HG02759 (cell line): ENCODE results near the gene TPM4.

Experiments
- ATAC-seq: cut with Tn5 transposase; IDR thresholded peaks from one replicate; pipeline ENCODE4 v1.9.1; 2021; ENCODE audit warnings: mild to moderate bottlenecking, moderate library complexity; ENCODE audit not compliant: unreplicated experiment

Gene TPM4

DNA sequence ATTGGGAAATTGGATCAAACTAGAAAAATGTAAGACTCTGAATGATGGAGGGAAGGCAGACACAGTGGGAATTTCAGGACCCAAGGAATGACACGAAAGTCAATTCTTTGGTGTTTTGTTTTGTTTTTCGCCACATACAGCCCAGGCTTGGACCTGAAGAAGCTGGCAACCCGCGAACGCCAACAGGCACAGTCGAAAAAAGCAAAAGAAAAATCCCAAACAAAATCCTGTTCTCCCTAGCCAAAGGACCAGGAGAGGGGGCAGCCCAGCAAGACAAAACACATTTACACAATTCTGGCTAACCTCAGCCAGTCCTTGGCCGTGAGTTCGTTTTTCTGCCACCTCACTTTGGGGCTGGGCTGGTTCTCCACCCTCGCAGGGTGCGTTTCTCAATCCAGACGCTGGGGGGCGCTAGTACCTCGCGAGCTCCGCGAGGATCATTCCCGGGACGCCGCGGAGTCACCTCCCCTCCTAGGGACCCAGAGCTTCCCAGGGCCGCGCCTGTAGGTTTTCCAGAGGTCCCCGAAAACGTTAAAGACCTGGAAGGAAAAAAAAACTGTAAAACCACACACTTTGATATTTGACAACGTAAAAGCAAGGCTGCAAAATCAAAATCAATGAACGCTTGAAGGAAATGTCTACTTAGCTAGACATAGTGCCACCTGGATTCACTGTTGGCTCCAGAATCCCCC, 34.9 kb upstream of the TPM4 start:
- ATAC-seq = no peak

DNA sequence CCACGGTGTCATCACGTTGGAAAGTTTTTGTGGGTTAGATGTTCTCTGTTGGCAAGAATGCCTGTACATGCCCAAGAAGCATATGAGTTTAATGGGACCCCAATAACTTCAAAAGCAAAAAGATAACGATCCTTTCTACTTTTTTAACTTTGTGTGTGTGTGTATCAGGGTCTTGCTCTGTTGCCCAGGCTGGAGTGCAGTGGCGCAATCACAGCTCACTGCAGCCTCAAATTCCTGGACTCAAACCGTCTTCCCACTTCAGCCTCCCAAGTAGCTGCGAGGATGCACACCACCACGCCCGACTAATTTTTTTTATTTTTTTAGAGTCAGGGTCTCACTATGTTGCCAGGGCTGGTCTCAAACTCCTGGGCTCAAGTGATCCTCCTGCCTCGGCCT, 34.3 kb upstream of the TPM4 start:
- ATAC-seq = no peak

DNA sequence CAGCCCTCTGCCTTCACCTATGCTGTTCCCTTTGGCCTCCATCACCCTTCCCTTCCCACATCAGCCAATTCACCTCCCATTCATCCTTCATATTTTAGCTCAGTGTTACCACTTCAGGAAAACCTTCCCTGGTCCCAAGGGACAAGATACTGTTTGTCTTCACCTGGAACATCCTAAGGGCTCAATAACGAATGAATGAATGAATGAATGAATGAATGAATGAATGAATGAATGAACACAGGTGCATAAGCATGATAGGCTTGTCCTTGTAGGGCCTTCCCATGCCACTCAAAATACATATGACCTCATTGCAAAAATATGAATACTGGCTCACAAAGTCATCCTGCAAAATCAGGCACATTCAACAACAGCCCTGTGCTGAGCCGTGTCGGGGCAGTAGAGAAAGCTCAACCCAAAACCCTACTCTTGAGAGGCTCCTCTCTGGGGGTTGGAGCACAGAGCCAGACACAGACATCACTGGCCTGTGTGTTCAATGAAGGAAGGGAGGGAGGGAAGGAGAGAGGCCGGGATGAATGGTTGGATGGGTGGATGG, 33.7 kb upstream of the TPM4 start:
- no peak for ATAC-seq

DNA sequence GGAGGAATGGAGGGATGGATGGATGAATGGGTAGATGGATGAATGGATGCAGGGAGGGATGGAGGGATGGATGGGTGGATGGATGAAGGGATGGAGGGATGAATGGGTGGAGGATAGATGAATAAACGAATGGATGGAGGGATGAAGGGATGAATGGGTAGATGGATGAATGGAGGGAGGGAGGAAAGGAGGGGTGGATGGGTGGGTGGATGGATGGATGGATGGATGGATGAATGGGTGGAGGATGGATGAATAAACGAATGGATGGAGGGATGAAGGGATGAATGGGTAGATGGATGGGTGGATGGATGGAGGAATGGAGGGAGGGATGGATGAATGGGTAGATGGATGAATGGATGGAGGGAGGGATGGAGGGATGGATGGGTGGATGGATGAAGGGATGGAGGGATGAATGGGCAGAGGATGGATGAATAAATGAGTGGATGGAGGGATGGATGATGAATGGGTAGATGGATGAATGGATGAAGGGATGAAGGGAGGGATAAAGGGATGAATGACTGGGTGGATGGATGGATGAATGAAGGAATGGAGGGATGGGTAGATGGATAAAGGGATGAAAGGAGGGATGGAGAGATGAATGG, 33.0 kb upstream of the TPM4 start:
- ATAC-seq = no peak

DNA sequence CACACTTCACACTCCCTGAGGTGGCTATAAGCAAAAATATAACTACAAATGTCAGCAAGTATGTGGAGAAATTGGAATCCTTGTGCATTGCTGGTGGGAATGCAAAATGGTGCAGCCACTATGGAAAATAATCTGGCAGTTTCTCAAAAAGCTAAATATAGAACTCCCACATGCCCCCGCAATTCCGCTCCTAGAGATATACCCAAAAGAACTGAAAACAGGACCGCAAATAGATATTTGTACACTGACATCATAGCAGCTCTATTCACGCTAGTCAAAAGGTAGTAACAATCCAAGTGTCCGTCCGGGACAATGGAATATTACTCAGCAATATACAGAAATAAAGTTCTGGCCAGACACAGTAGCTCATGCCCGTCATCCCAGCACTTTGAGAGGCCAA, 31.5 kb upstream of the TPM4 start:
- no peak for ATAC-seq

DNA sequence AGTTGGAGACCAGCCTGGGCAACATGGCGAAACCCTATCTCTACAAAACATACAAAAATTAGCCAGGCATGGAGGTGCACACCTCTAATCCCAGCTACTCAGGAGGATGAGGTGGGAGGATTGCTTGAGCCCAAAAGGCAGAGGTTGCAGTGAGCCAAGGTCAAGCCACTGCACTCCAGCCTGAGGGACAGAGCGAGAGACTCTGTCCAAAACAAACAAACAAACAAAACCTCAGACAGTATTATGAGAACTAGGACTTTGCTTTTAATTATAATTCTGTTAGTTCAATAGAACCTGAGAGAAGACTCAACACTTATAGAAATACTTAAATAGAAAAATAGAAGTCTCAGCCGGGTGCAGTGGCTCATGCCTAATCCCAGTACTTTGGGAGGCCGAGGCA, 31.1 kb upstream of the TPM4 start:
- no peak for ATAC-seq

DNA sequence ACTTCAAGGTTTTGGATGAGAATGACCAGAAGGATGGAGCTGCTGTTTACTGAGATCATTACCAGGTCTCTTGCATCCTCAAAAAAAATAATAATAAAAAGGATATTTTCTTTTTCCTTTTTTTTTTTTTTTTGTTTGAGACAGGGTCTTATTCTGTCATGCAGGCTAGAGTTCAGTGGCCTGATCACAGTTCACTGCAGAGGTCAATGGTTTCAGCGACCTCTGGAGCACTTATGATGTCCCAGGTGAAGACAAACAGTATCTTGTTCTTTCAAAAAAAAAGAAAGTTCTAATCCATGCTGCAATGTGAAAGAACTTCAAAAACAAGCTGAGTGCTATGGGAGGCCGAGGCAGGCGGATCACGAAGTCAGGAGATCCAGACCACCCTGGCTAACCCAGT, 30.4 kb upstream of the TPM4 start:
- no peak for ATAC-seq

DNA sequence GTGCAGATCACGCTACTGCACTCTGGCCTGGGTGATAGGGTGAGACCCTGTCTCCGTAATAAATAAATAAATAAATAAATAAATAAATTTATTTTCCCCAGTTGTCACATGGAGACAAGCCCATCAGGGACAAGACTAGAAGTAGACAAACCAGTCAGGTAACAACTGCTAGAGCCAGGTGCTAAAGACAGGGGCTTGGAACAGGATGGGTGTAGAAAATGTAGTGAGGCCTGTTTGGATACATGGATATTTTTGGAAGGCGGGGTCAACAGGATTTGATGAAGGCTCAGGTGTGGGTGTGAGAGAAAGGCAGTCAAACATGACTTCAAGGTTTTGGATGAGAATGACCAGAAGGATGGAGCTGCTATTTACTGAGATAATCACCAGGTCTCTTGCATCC, 27.7 kb upstream of the TPM4 start:
- ATAC-seq = no peak

DNA sequence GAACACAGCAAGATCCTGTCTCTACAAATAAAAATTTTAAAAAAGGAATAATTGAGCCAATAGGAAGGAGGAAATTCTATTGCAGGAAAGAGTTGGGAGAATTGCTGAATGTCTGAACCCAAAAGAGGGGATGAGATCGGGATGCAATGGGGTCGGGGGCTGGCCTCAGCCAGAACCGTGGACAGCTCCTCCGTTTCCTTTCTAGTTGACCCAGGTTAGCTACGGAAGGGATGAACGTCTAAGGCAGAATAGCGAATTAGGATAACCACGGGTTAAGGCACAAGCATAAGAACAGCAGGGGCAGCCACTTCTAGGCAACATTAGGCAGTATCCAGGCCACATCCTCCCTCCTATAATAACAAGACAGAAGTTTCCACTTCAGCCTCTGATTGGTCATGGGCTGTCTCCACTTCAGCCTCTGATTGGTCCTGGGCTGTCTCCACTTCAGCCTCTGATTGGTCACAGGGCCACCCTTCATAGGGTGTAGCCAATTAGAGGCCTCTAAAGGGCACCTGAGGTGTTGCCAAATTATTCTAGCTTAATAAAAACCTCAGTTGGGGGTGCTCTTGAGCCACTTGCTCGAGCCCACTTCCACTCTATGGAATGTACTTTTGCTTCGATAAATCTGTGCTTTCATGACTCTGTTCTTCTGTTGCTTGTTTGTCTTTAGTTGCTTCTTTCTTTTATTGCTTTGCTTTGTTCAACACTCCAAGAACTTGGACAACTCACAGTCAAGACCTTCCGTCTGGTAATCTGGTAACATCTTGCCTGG, 24.9 kb upstream of the TPM4 start:
- no peak for ATAC-seq

DNA sequence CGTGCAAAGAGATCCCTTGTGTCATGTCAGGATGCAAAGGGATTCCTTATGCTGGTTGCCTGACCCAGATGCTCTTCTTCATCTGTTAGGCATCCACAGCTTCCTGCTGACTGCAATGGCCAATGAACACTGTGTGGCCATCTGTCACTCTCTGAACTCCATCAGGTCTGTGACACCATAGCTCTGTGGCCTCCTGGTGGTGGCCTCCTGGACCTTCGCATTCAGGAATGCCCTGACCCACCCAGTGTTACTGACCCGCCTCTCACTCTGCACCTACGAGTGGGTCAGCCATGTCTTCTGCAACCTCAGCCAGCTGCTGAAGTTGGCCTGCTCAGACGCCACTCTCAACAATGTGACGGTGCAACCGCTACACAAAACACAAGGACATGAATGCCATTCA, 23.9 kb upstream of the TPM4 start:
- ATAC-seq = no peak

DNA sequence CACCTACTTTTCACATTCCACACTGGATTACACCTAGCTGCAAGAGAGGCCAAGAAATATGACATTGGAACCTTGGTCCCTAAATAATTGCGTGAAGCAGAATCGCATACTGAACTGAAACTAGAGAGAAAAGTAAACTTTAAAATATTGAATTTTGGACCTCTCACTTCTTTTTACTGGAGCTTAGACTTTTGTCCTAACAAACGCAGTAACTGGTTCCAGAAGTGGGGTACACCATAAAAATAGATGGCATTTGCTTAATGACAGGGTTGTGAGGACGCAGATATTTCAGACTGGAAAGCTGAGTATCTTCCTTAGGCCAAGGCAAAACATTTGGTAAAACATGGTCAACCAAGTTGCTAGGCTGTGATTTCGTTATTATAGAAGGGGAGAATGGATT, 19.2 kb upstream of the TPM4 start:
- ATAC-seq = no peak

DNA sequence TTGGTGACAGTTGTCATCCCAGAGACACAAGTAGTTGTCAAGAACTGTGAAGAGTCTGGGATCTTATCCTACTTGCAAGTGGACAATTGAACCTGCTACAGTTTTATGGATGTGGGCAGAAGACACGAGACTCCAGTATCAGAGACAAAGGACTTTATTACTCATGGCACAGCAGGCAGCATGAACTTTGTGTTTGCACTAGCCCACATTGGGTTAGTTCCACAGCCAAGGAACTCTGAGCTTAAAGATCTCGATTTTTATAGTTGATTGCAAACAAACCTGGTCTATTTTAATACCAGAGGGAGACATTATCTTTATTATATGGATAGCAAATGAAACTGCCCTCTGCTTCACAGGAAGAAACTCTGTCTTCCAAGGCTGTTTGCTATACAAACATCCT, 16.0 kb upstream of the TPM4 start:
- ATAC-seq = no peak

DNA sequence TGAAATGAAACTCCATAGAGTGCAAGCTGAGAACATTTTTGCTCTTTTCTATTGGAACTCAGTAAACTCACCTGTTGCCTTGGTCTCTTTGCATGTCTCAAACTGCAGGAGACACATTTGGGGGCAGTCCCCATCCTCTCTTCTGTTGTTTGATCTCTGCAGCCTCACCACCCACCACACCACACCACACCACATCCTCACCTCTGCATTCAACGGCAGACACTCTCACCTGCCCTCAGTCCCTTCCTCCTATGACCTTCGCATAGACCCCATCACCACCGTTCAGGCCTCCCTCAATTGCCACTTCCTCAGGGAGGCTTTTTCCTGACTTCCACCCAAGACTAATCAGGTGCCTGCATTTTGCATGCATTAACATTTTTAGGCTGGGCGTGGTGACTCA, 14.4 kb upstream of the TPM4 start:
- no peak for ATAC-seq

DNA sequence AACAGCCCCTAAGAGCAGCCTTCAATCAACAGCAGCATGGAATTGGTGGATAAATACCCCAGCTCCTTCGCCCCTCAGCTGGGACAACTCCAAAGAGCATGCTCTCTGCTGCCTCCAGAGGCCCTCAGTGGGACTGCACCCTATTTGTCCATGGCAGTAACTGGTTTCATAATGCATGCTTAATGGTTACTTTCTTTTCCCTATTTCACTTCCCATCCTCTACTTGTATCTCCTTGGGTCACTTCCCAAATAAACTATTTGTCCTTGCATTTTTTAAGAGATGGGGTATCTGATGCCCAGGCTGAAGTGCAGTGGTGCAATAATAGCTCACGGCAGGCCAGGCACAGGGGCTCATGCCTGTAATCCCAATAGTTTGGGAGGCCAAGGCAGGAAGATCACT, 13.5 kb upstream of the TPM4 start:
- no peak for ATAC-seq

DNA sequence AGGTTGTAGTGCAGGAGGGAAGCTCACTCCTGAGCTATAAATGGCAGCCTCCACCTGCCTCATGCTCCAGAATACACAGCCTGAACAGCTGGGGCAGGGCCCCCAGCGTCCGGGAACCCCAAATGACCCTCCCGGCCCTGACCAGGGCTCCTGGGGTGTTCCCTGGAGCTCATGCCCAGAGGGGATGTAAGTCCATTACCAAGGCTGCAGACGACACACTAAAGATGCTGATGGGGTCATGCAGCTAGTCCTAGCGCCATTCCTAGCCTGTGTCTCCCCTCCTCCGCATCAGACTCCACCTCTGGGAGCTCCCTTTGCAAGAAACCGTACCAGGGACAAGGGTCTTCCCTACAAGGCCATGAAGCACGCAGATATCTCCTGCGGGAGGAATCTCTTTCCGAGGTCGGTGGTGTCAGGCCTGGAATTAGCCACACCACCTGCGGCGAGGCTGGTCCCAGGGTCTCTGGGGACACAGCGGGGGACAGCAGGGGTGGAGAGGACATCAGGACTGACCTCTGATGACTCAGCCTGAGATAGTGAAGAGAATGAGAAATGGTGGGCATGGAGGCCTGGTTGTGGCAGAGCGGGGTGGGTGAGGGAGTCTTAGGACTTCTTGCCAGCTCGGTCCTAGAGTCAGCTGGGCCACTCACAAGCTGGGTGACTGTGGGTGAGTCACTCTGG, 11.9 kb upstream of the TPM4 start:
- no peak for ATAC-seq

DNA sequence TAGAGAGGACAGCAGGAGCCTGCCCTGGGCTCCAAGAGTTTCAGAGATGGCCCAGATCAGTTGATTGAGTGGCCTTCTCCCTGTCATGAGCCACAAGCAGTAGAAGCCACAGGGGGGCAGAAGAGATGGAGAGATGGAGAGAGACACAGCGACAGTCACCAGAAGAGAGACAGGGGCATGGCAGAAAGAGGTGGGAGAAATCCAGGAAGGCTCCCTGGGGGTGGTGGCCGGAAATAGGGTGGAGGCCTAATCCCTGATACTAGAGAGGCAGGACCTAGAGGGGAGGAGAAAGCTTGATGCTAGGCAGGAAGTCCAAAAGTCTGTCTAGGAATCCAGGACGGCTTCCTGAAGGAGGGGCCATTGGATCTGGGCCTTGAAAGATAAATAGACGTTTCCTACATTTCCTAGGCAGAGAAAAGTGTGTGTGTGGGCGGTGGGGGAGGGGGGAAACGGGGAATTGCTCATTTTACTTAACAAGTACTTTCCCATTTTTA, 9.6 kb upstream of the TPM4 start:
- no peak for ATAC-seq

DNA sequence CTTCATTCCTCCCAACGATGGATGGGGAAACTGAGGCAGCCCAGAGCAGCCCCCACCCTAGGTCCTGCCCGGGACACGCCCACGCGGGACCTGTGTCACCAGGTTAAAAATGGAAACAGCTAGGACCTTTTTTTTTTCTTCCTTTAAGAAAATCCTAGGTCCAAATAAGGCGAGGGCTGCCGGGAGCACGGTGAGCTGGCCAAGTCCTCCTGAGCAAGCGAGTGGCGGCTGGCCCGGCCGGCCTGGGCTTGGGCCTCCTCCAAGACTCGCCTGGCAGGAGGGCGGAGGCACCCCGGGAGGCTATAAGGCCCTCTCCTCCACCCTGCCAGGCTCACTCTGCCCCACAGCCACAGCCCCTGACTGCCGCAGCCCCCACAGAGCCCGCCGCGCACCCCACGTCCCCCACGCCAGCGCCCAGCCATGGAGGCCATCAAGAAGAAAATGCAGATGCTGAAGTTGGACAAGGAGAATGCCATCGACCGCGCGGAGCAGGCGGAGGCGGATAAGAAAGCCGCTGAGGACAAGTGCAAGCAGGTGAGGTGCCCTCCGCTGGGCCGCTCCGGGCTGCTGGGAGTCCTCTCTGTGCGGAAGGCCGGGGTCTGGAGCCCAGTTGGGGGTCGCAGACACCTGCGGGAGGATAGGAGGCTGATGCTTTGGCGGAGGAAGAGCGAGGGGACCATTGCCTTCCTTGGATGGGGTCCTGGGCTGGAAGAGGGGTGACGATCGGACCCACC, 8.9 kb upstream of the TPM4 start:
- no peak for ATAC-seq

DNA sequence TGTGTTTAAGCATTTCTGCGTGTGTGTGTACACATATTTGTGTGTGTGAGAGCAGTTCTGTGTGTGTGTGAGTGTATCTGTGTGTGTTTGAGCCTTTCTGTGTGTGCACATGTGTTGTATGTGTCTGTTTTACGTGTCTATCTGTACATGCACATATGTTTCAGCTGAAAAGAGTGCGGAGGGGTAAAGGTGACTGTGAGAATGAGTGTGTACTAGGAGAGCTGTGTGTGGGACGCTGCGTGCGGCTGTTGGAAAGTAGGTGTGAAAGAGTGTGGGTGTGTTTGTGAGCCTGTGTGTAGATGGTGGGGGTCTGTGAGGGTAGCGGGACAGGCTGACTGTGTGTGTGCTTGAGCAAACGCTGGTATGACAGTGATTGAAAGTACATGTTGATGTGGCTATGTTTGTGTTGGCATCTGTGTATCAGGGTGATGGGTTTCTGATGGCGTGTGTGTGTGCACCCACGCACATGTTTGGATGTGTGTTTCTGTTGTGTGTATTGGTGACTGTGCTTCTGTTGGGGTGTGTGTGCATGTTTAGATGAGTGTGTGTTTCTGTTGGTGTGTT, 7.5 kb upstream of the TPM4 start:
- no peak for ATAC-seq

DNA sequence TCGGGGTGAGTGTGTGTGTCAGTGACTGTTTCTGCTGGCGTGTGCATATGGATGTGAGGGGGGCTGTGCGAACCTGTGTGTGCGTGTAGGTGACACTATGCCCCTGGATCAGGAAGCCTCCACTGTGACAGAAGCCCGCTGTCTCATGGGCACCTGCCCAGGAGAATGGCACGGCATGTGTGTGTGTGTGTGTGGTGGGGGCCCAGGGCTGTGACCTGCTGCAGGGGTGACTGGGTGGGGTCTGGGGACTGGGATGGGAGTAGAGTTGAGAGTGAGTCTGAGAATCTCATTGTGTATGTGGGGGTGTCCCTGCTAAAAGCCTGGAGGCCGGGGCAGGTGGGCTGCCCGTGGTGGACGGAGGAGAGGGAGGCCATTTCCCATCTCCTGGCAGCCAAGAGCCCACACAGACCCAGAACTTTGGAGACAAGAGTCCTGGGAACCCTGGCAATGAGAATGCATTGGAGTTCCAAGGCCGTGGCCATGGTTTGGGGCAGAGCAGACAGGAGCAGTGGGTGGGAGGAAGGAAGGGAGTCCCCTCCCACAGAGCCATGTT, 6.4 kb upstream of the TPM4 start:
- ATAC-seq = no peak

DNA sequence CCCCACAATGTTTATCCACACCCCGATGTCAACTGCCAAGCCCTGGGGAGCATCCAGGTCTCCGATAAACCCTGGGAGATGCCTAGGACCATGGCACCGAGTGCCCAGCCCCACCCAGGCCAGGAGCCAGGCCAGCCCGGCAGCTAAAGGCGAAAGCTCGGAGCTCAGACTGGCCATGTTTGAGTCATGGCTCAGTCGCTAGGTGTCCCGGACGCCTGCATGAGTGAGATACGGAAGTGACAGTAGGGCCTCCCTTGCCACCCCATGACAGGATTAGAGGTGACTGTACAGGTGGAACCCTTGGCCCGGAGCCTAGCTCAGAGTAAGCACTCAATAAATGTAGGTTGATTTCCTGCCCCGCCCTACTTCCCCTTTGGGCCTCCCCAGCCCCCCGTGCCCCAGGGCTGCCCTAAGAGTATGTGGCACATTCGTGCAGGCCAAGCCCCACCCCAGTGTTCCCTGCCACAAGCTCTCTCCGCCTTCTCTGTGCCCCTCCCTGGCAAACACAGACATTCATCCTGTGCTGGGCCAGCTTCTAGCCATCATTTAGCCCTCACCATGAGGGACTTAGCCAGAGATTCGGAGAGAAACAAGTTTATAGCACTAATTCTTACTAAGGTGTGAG, 5.8 kb upstream of the TPM4 start:
- ATAC-seq = peak; percentile 67
